ENCODE measurements around the gene SLC26A1.

DNA sequence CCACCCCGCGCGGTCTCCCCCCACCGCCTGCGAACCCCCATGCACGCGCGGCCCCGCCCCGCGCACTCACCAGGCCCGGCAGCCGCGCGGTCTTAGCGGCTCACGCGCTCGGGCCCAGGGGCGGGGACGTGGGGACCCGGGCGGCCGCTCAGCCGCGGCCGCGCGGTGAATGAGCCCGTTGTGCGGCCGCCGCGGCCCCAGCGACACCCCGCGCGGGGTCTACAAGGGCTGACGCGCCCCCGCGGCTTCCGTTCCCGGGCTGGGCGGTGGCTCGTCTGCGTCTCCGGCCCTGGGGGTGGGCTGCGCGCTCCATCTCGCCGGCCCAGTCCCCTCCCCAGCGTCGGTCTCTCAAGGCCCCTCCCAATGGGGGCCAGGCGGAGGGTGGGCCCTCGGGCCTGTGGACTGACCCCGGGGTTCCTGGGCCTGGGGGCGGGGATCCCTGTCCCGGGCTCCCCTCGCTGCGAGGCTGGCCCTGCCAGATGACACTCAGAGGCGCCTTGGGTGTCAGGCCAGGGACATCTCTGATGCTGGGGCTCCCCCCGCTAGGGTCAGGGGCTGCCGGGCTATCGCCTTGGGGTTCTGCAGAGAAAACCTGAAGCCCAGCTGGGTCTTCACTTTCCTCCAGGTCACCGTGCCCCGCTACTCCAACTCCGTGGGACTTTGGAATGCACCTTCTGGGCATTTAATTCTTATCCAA, 4.3 kb upstream of the SLC26A1 start:
- TF ChIP-seq POLR2A (IDR thresholded peaks at IDR 0.05) (no peak), POLR2AphosphoS5 (IDR thresholded peaks at IDR 0.05) (no peak)
- TF ChIP-seq, protein P1, sequence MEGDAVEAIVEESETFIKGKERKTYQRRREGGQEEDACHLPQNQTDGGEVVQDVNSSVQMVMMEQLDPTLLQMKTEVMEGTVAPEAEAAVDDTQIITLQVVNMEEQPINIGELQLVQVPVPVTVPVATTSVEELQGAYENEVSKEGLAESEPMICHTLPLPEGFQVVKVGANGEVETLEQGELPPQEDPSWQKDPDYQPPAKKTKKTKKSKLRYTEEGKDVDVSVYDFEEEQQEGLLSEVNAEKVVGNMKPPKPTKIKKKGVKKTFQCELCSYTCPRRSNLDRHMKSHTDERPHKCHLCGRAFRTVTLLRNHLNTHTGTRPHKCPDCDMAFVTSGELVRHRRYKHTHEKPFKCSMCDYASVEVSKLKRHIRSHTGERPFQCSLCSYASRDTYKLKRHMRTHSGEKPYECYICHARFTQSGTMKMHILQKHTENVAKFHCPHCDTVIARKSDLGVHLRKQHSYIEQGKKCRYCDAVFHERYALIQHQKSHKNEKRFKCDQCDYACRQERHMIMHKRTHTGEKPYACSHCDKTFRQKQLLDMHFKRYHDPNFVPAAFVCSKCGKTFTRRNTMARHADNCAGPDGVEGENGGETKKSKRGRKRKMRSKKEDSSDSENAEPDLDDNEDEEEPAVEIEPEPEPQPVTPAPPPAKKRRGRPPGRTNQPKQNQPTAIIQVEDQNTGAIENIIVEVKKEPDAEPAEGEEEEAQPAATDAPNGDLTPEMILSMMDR (IDR thresholded peaks at IDR 0.05) = no peak

Data from transverse colon (tissue), 4 donors.